K562 (cell line): ENCODE results near the gene KIF26A. TPM values are rescaled to one million over a fixed set of nuclear protein-coding genes. Genes with fewer than 3 reads are reported as not detected.
A peak's percentile ranks its signal among the peaks of the same experiment; 100 is the strongest.

Experiments
- CBX1 ChIP-seq: sonication (generic); IDR thresholded peaks from 2 replicates; pipeline ENCODE4 v1.6.1; 2016; ENCODE audit warnings: antibody characterized with exemption, low read depth, mild to moderate bottlenecking
- CREM ChIP-seq: IDR thresholded peaks from 2 replicates; pipeline ENCODE4 v1.6.1; 2014; ENCODE audit warnings: antibody characterized with exemption, low read depth
- GABPA ChIP-seq: fragments of 200-800 bp; sonication (Bioruptor generic); conservative IDR thresholded peaks from 2 replicates; pipeline ENCODE4 v1.6.1; 2016; ENCODE audit warnings: low read depth, missing genetic modification characterization, missing compliant biosample characterization
- HDAC3 ChIP-seq: fragments of 450-650 bp; IDR thresholded peaks from 2 replicates; pipeline ENCODE4 v1.6.1; 2018; ENCODE audit warnings: borderline replicate concordance, mild to moderate bottlenecking, moderate library complexity; ENCODE audit not compliant: partially characterized antibody
- HLTF ChIP-seq: fragments of 450-650 bp; IDR thresholded peaks from 2 replicates; pipeline ENCODE4 v1.6.1; 2016
- PCBP2 ChIP-seq: fragments of 200-400 bp; formaldehyde crosslinking; IDR thresholded peaks from 2 replicates; pipeline ENCODE4 v1.6.1; 2018; ENCODE audit warnings: low read length, low read depth, mild to moderate bottlenecking, moderate library complexity; ENCODE audit not compliant: poor library complexity, severe bottlenecking
- RBM25 ChIP-seq: fragments of 200-400 bp; formaldehyde crosslinking; IDR thresholded peaks from 2 replicates; pipeline ENCODE4 v1.6.1; 2018; ENCODE audit warnings: low read length, low read depth, moderate library complexity; ENCODE audit not compliant: severe bottlenecking
- RNF2 ChIP-seq: sonication (generic); IDR thresholded peaks from 2 replicates; pipeline ENCODE4 v1.6.1; 2016
- SRF ChIP-seq, 2 experiments: fragments of 250-450, 450-650 bp in 1 of 2; sonication (Bioruptor Pico) in 1 of 2; sonication (generic) in 1 of 2; formaldehyde crosslinking; IDR thresholded peaks; 2 replicates each; pipeline versions ENCODE4 v1.5.0 to v1.5.1; 2020 to 2022; ENCODE audit warnings: mild to moderate bottlenecking in 1 of 2, missing genetic modification reagents in 1 of 2
- TEAD4 ChIP-seq, 2 experiments: sonication (generic) in 1 of 2; formaldehyde crosslinking in 1 of 2; IDR thresholded peaks; 2 replicates each; pipeline versions ENCODE4 v1.6.1 to v1.8.0; 2012 to 2022; ENCODE audit warnings: borderline replicate concordance in 1 of 2, inconsistent platforms in 1 of 2, low read length in 1 of 2, mild to moderate bottlenecking in 1 of 2, missing genetic modification reagents in 1 of 2
- ZMIZ1 ChIP-seq, 2 experiments: fragments of 150-350 bp in 1 of 2; IDR thresholded peaks; 2 replicates each; pipeline ENCODE4 v1.6.1; 2012 to 2016; ENCODE audit warnings: low read depth in 2 of 2, low read length in 2 of 2, mild to moderate bottlenecking in 1 of 2, moderate library complexity in 1 of 2
- ZNF395 ChIP-seq: fragments of 200-800 bp; sonication (Bioruptor generic); IDR thresholded peaks from 2 replicates; pipeline ENCODE4 v1.6.1; 2017; ENCODE audit warnings: missing genetic modification characterization, missing compliant biosample characterization
- polyA plus RNA-seq, 8 experiments: library from polyadenylated mRNA; depleted of rRNA in 4 of 8; stranded (reverse) in 5 of 8; unstranded in 3 of 8; fragments of >200 nt; fragmentation: Nextera tagmentation in 2 of 8; fragmentation: Illumina TruSeq in 1 of 8; extraction: Ambion mirVana in 2 of 8; extraction: Trizol in 1 of 8; gene quantifications; 2 replicates each; pipeline versions ENCODE4 v1.2.1 to v1.2.3, GENCODE V29; 2011 to 2014; ENCODE audit warnings: inconsistent platforms in 1 of 8, missing spikeins in 1 of 8
- total RNA-seq, 7 experiments: library from RNA; depleted of rRNA in 6 of 7; stranded (reverse); fragments of >200 nt in 6 of 7; fragmentation: Illumina TruSeq in 2 of 7; extraction: Trizol in 2 of 7; gene quantifications; 2 replicates each; pipeline versions ENCODE4 v1.2.1 to v1.2.3, GENCODE V29; 2011 to 2021; ENCODE audit warnings: low replicate concordance in 1 of 7
- TF ChIP-seq, protein P1 (sequence below): fragments of 450-650 bp; IDR thresholded peaks from 2 replicates; pipeline ENCODE4 v1.6.1; 2014; ENCODE audit warnings: low read depth, mild to moderate bottlenecking, moderate library complexity, borderline replicate concordance
- TF ChIP-seq, protein P2 (sequence below), 3 experiments: fragments of 200-800 bp in 1 of 3; fragments of 250-450 bp in 1 of 3; fragments of 450-650 bp in 1 of 3; sonication (Bioruptor Pico) in 1 of 3; sonication (Bioruptor generic) in 1 of 3; formaldehyde crosslinking in 1 of 3; IDR thresholded peaks; 2 replicates each; pipeline versions ENCODE4 v1.6.1 to v1.8.0; 2016 to 2022; ENCODE audit warnings: mild to moderate bottlenecking in 2 of 3, missing genetic modification characterization in 2 of 3, missing compliant biosample characterization in 1 of 3, moderate library complexity in 1 of 3

KIF26A gene
- total and polyA plus RNA-seq, 9 of the 15 experiments (the other 6 are each of a cell fraction or from before 2014, with no cell fraction given): 0.04 TPM; not detected in 8

- TF ChIP-seq, protein P1, sequence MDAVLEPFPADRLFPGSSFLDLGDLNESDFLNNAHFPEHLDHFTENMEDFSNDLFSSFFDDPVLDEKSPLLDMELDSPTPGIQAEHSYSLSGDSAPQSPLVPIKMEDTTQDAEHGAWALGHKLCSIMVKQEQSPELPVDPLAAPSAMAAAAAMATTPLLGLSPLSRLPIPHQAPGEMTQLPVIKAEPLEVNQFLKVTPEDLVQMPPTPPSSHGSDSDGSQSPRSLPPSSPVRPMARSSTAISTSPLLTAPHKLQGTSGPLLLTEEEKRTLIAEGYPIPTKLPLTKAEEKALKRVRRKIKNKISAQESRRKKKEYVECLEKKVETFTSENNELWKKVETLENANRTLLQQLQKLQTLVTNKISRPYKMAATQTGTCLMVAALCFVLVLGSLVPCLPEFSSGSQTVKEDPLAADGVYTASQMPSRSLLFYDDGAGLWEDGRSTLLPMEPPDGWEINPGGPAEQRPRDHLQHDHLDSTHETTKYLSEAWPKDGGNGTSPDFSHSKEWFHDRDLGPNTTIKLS: no peak
- TF ChIP-seq, protein P2, sequence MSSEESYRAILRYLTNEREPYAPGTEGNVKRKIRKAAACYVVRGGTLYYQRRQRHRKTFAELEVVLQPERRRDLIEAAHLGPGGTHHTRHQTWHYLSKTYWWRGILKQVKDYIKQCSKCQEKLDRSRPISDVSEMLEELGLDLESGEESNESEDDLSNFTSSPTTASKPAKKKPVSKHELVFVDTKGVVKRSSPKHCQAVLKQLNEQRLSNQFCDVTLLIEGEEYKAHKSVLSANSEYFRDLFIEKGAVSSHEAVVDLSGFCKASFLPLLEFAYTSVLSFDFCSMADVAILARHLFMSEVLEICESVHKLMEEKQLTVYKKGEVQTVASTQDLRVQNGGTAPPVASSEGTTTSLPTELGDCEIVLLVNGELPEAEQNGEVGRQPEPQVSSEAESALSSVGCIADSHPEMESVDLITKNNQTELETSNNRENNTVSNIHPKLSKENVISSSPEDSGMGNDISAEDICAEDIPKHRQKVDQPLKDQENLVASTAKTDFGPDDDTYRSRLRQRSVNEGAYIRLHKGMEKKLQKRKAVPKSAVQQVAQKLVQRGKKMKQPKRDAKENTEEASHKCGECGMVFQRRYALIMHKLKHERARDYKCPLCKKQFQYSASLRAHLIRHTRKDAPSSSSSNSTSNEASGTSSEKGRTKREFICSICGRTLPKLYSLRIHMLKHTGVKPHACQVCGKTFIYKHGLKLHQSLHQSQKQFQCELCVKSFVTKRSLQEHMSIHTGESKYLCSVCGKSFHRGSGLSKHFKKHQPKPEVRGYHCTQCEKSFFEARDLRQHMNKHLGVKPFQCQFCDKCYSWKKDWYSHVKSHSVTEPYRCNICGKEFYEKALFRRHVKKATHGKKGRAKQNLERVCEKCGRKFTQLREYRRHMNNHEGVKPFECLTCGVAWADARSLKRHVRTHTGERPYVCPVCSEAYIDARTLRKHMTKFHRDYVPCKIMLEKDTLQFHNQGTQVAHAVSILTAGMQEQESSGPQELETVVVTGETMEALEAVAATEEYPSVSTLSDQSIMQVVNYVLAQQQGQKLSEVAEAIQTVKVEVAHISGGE (CRISPR knock-in tag; IDR thresholded peaks at IDR 0.05): peak in 1 of 3 experiments; percentile 38; a peak in 1 of 6 replicates
- TF ChIP-seq SRF (CRISPR knock-in tag; IDR thresholded peaks at IDR 0.05) (no peak), ZNF395 (CRISPR knock-in tag) (peak; percentile 69; the same call in 1 of the 2 replicates), PCBP2 (no peak), GABPA (no peak), ZMIZ1 (IDR thresholded peaks at IDR 0.05; ENCODE audit: low read depth in 2 of 2, low read length in 2 of 2) (peak in 1 of 2 experiments; percentile 57; a peak in 1 of 4 replicates), HDAC3 (peak; percentile 60), RNF2 (peak; percentile 74), CREM (peak; percentile 79), TEAD4 (IDR thresholded peaks at IDR 0.05; ENCODE audit: low read length) (peak; percentile 92), TEAD4 (CRISPR knock-in tag; IDR thresholded peaks at IDR 0.05; ENCODE audit: borderline replicate concordance) (no peak), RBM25 (no peak), HLTF (0 out of 2 replicates have a peak, but pooled peaks have one; percentile 39), CBX1 (no peak)
These were observed 20.7 kb downstream of the KIF26A start (continued) for GRCh38 chr14:104158827-104159798.
